GM18507 (cell line): ENCODE results near the gene GABARAP.

Source experiments
- DNase-seq: peaks from one replicate; pipeline ENCODE4 v3.0.0; 2011; ENCODE audit warnings: low read depth; ENCODE audit not compliant: insufficient read length; ENCODE audit errors: extremely low spot score
- FAIRE-seq: peaks from 2 replicates; lab custom pipeline; 2011; peaks lifted over from hg19 to GRCh38; lab: Jason Lieb, UNC

Gene GABARAP

DNA sequence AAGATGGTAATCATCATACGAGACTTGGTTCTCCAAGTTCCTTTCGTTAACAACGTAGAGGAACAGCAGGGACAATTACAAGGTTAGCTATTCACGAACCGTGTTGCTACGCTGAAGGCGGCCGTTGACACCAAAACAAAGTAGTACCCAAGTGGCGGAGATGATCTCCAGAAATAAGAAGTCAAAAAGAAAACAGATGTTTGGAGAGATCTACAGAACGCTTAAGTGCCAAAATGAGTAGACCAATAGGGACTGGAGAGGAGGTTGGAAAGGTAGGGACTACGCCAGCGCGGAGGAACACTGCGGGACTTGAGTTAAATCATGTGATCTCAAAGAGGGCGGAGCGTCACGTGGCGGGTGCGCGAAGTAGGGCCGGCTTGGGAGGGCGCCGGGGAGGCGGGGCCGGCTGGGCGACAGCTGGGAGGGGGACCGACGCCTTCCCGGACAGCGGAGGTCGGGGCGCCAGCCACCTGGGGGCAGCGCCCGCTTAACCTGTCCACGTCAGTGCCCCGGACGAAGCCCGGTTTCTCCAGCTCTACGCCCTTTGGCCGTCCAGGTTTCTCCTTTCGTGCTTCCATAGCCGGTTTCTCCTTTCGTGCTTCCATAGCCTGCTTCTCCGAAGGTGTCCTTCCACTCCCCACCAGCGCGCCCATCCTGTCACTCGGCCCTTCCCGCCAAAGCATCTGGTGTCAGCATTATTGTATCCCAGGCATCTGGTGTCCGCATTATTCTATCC is 636 bp upstream of the GABARAP start:
- FAIRE-seq (peak; percentile 97), DNase-seq (peak; percentile 76)

DNA sequence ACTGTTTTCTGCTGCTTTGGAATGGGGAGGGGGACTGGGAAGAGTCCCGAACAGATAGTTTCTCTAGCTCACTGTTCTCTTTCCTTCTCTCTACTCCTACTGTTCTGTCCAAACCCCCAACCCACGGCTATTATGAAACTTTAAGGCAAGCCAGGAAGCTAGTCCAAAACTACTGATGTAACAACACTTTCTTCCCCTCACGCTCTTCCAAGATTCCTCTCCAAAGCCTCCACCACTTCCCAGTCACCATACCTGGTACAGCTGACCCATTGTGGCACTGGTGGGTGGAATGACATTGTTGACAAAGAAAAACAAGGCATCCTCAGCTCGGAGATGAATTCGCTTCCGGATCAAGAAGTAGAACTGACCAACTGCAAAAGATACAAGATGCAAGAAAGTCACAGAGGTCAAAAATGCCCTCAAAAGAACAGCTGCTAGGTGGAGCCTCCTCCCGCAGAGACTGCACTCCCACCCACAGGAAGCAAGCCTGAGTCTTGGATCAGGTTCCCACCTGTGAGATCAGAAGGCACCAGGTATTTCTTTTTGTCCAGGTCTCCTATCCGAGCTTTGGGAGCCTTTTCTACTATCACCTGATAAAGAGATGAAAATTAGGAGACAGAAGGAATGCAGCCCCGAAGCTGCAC is 1.0 kb downstream of the GABARAP start:
- DNase-seq (no peak), FAIRE-seq (peak; percentile 5)

DNA sequence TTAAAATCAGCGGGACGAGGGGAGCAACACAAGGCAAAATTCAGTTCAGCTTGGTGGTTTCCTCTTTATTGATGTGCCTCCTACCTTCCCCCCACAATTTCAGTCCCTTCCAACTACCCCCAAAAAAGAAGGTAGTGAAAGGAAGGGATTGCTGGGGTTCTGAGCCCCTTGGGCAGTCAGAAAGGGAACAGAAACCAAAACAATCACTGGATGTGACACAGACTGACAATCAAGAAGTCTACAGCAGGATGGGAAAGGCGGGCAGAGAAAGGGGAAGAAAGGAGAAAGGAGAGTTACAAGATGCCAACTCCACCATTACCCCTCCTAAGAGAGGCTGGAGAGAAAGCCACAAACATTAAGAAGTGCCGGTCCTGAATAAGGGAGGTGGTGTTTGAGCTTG is 1.9 kb downstream of the GABARAP start:
- peak; percentile 31 for FAIRE-seq
- DNase-seq = no peak

DNA sequence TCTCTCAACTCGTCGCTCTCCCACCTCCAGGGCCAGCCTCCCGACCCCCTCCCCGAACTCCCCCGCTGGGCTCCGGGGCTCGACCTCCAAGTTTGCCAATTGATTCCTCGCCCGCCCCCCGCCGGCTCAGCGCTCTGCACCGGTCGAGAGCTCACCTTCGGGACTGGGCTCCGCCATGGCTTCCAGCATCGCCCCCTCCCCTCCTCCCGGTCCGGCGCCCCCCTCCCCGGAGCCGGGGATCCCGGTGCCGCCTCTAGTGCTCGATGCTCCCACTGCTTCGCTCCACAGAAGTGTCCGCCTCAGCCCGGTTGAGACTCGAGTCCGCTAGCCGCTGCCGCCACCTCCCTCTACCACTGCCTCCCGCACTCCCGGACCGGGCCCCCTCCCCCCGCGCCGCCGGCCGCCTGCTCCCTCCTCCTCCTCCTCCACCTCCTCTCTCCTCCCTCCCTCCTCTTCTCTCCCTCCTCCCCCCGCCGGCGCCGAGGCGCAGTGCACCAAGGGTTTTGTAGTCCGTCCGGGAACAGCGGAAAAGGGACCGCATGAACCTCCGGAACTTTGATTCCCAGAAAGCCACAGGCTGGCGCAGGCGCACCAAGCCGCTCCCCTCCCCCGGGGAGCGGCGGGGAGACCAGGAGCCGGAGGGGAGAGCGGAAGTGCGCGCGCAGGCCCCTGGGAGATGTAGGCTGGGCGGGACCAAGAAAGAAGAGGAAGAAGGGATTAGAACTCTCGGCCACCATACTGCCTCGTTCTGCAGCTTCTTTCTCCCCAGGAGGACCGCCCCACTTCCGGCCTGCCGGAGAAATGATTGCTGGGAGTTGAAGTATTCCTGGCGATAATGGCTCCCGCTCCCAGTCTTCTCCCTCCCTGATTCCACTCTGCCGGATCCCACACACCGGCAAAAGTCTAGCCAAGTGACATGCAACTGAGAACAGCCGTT is 2.9 kb downstream of the GABARAP start, which contains the start of gene PHF23:
Gene PHF23, minus strand, starts transcription at position 367 of the 937 bp plus-strand sequence. Its CDS starts 178 bp downstream, at position 189.
- peak; percentile 99 for FAIRE-seq
- DNase-seq = peak; percentile 95

DNA sequence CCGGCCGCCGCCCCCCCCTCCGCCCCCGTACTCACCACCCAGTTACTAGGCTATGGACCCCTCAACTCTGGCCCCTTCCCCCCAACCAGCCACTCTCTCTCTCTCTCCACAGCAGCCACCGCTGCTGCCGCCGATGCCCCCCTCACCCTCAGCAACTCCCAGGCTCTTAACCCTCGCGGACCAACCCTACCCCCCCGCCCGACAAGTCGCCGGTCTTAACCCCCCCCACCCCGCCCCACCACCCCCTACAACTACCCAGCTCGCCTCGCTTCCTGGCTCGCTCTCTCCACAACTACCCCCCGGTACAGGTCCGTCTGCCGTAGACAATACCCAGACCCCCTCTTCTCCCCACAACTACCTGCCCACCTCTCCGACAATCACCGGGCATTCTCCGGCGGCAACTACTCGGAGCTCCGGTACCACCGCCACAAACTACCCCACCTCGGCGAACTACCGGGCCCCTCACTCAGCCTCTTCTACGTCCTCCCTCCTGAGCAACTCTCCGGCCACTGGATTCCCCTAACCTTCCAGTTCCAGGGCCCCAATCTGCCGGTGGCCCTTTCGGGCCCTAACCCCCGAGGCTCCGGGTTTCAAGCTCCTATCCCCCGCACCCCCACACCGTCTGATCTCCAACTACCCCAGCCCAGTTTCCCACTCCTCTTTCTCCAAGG is 3.7 kb downstream of the GABARAP start:
- DNase-seq (no peak), FAIRE-seq (no peak)

DNA sequence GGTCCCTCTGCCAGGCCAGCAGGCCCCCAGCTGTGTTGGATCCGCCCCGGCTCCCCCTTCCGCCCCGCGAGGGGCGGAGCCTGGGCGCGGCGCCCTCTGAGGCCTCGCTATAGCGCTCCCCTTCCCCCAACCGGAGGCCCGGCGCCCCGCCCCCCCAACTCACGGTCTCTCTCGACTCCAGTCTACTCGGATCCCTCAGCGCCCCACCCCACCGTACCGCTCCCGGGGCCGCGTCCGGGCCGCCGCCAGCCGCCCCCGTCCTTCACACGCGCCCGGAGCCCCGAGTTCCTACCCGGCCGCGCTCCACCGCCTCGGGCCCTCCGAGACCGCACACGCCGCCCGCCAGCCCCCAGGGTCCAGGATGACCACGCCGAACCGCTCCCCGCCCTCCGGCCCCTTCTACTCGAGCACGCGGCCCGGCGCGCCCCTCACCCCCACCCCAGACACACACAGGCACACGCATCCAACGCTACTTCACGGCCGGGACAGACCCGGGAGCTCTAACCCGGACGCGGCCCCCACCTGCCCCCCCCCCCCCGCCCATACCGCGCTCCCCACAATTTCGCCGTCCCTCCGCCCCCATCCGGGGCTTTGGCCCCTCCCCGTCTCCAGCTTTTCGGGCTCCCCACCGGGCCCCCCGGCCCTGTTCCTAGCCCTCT is 4.4 kb downstream of the GABARAP start:
- FAIRE-seq (peak; percentile 56), DNase-seq (no peak)

DNA sequence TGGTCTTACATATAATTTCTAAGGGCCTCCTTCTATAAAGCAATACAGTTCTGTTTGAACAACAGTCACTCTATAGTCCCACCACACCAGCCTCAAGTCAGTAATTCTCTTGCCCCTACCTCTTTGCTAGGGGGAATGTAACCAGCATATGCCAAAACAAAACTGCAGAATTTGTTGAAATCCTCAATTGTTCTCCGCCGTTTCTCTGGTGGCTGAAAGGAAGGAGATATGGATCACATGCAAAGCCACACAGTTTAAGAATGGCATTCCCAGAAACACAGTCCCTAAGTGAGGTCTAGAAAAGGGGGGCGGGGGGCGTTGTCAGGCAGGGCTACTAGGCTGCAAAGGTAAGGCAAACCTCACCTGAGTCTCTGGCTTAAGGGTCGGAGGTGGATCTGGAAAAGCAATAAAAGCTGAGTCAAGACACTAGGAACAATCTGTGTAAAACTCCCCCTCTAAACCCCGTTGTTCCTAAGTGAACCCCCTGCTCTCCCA is 4.9 kb downstream of the GABARAP start:
- FAIRE-seq (no peak), DNase-seq (no peak)

DNA sequence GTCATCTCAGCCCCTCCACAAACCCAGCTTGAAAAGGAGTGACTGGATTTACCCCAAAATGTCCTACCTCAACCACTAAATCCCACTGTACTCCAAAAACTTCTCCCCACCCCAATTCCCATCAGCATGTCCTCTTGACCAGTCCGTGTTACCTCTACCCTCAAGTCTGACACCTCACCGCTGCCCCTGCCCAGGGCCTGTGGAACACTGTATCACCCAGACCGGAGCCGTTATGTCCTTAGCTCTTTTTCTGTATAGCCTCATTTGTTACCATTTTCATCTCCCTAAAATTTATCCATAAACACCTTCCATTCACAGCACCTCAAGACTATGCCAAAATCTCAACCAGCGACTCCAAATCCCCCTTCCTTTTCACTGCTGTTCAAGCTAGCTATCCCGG is 5.4 kb downstream of the GABARAP start:
- FAIRE-seq (no peak), DNase-seq (no peak)

DNA sequence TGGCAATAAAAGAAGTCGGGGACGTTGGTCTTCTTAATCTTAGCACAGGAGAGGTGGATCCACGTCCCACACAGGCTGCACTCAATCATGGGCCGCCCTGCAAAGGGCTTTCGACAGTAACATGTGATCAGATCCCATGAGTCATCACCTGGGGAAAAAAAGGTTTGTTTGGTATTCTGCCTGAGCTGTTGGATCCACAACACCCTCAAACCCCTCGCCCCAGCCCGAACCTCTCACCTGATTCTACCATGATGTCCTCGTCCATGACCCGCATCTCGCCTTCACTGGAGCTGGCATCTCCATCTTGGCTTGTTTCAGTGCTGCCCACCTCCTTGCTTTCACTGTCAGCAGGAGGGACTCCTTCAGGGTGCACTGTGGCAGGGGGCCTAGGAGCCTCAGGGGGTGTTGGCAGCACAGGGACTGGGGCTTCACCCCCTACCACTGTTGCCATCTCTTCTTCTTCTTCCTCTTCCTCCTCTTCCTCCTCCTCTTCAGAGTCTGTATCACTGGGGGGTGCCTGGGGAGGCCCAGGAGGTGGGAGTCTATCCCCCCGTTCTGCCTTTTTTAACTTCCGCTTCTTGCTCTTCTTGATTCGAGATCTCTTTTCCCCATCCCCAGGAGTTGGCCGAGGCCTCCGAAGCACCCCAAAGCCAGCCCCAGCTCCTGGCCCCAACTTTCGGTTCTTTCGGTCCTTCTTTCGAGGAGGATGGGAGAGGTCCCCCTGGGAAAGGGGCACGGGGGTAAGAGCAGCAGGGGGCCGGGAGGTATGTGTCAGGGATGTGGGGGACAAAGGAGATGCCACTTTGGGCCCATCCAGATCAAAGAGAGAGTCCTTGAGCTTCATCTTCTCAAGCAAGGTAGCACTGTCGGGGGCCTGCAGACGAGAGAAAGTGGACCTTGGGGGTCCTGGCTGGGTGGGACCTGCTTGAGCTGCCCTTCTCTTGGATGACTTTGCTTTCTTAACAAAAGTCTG is 6.3 kb downstream of the GABARAP start:
- DNase-seq = no peak
- no peak for FAIRE-seq

DNA sequence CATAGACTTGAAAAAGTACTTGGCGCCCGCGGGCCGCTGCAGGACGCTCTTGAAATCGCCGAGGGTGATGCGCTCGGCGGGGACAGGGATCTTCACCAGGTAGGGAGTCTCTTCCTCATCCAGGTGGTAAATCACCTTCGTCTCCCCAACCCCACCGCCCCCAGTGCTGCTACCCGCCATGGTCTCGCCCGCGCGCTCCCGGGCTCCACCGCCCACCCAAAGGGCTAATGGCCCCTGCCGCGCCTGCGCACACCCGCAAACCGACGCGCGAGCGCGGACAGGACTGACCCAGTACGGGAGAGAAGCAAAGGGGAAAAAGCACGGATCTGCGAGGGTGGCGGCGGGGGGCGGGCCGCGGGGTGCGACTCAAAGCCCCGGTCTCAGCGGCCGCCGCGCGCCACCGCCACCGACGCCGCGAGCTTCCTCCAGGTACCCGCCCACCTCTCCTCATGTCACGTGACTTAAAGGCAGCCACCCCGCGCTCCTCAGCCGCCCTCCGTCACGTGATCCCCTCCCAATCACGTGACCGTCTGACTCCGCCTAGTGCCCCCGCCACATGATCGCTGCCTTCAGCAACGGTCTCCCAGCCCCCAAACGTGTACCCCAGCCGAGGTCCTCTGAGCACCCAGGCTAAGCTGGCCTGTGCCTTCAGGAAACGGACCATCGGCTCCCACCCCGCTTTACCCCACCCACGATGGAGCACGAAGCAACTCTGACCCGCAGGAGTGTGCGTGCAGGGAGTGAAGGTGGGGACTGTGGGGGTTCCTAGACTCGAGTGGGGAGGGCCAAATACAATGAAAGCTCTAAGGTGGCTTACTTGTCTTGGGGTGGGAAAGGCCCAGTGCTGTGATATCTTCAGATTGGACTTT is 7.9 kb downstream of the GABARAP start, which contains the start of gene DVL2:
Gene DVL2, minus strand, starts transcription at position 435 of the 869 bp plus-strand sequence. Its CDS starts 255 bp downstream, at position 180.
- FAIRE-seq (peak; percentile 98), DNase-seq (peak; percentile 92)

DNA sequence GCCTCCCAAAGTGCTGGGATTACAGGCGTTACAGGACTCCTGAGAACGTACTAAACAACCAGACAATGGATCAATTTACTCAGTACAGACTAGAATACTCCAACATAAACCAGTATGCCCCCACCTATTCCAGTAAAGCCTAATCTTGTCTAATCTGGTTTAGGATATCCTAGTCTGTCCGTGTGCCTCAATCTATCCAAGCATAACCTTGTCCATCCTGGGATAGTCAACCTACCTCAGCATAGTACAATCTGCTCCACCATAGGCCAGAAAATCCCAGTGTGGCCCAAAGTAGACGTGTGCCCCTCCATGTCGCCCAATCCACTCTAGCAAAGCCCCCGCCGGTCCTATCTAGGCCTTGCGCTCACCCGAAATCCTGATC is 8.6 kb downstream of the GABARAP start:
- peak; percentile 47 for FAIRE-seq

DNA sequence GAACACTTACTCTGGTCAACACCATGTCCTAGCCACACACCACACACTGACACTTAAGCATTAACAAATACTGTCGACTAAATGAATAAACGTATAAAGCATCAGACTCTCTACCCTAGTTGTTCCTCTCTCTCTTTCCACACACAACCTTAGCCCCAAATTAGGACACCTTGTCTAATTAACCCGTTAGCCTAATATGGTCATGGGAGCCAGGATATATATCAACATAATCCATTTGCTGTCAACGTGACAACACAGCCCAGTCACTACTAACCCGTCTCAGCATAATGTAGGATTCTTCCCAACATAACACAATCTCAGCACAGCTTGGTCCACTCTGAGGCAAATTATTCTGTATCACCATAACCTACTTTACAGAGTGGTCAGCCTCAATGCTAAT is 10.1 kb downstream of the GABARAP start:
- FAIRE-seq (peak; percentile 31), DNase-seq (no peak)

More for the DNA sequence above, 8.6 kb downstream of the GABARAP start:
- no peak for DNase-seq

DNA sequence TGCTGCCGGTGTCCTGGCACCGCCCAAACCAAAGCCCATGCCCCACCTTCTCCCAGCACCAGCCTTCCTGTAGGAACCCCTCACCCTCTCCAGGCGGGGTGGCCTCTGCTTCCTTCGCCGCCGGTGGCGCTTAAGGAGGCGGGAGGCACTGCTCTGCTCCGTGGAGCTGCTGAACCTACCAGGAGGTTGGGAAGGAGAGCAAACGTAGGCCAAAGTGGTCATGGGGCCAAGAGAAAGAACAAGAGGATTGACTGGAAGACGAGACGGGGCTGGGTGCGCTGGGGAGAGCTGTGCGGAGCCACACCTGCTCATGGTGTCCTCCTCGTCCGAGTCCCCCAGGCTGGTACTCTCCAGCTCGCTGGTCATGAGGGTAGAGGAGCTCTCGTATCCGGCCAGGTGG is 12.7 kb downstream of the GABARAP start:
- FAIRE-seq = no peak
- DNase-seq = no peak

DNA sequence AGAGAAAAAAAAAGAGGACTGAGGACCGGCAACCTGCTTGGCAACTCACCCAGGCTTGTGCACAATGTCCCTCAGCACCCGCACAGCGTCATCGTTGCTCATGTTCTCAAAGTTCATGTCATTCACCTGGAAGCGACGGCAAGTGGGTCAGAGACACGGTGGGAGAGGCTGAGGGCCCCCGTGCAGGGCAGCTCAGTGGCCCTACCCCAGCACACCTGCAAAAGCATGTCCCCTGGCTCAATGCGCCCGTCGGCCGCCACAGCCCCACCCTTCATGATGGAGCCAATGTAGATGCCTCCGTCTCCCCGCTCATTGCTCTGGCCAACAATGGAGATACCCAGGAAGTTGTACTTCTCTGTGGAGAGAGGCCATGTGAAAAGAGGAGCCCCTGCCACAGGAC is 13.3 kb downstream of the GABARAP start:
- no peak for FAIRE-seq
- DNase-seq = no peak

DNA sequence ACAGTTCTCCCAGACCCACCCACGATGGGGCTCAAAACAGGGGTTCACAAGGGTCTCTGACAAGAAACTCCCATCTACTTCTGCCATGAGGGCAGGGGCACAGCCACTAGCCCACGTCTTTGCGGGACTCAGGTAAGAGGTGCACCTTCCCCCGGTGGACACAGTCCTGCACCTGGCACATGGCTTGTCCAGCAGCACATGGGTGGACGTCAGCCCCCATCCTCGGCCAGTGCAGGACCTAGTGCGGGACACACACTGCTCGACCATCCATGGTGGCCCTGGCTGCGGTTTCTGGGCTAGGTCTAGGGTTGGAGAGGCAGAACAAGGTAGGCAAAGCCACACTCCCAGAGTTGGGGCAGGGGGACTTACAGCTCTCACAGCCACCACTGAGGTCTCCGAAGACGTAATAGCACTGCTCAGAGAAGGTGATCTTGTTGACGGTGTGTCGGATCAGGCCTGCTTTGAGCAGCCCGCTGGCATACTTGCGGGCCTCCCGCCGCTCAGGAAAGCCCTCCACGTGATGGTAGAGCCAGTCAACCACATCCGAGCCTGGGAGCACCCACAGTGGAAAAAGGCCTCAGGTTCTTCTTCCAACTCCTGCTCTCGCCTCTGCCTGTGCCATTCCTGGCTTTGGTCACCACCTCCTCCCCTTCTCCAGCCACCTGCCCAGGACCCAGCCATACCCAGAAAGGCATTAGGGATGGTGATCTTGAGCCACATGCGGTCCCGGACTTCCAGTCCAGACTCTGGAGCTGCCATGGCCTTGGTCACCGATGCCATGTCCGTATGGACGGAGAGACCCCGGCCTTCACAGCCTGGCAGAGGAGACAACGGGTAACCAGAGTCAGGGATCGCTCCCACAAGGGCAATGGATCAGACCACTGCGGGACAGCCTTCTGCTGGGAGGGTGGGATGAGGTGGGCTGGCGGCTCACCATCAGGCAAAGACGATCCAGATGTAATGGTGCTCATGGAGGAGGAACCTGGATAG is 15.2 kb downstream of the GABARAP start:
- no peak for FAIRE-seq
- DNase-seq = no peak
